Left forelimb (tissue), 1 donor: ENCODE measurements around the gene TSPAN18.

Experiments
- DNase-seq: peaks from one replicate; pipeline ENCODE4 v3.0.0-alpha.2; 2018; ENCODE audit warnings: low spot score

Gene TSPAN18

DNA sequence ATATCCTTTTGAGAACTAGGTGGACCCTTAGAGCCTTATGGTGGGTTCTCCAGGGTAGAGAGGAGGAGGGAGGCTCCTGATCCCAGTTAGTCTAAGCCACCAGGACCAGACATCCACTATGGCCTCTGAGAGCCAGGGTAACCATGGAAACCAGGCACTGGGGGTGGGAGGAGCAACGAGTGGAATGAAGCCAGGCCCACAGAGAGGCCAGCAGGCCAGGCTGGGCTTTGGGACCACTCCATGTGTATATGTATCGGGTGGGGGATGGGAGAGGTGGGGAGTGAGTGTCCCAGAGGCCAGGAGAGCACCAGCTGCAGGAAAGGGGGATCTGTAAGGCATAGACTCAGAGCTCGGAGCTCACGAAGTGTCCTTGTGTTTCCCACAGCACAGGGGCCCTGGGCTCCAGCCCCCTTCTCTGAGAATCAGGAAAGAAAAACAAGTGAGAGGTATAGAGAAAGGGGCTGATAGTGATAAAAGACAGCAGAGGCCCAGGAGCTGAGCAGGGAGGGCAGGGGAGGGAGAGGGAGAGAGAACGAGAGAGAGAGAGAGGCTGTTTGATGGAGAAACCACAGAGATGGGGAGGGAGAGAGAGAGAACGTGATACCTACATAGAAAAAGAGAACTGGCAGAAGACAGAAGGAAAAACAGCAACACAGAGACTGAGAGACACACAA is 15.5 kb upstream of the TSPAN18 start:
- no peak for DNase-seq

DNA sequence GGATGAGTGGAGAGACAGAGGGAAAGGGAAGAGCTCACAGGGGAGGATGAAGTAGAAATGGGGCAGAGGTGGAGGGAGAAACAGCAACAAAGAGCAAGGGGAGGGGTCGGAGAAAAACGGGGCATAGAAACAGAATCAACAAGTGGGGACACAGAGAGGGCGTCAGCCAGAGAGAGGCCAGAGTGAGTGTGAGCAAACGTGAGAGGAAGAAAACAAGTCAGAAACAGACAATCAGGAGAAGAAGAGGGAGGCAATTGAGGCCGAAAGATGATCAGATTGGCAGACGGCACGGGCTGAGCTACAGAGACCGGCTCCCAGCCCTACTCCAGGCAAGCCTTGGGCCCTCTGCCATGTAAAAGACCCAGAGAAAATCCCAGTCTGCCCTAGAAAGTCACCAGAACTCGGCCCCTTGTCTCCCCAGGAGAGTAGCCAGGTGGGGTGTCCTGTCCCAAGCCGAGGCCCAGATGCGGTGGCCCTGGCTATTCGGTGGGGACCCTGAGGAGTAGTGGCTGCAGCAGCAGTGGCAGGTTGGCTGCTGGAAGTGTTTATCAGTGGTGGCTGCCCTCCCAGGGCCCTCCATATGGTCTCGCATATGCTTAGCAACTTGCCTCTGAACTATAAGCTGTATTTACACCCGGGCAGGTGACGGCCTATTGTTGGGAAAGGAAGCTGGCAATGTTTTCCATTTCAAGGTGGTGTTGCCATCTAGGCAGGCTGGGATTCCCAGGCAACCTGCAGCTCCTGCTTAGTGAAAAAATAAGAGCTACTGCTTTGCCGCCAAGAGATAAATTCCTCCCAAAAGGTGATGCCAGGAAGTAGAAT is 14.8 kb upstream of the TSPAN18 start:
- no peak for DNase-seq

DNA sequence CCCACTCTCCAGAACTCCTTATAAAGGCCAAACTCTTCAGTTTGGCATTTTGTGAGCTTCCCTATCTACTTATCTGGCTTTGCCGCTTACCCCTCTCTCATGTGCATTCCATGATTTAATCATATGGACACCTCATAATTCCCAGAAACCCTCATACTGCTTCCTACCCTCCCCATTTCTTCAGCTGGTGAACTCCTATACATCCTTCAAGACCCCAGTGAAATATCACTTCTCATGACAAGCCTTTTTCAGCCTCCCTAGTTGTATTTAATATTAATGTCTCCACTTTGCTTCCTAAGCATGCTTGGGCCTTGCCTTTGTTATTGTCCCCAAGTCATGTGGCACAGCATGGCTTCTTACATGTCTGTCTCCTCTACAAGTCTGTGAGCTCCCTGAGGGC is 13.7 kb upstream of the TSPAN18 start:
- no peak for DNase-seq

DNA sequence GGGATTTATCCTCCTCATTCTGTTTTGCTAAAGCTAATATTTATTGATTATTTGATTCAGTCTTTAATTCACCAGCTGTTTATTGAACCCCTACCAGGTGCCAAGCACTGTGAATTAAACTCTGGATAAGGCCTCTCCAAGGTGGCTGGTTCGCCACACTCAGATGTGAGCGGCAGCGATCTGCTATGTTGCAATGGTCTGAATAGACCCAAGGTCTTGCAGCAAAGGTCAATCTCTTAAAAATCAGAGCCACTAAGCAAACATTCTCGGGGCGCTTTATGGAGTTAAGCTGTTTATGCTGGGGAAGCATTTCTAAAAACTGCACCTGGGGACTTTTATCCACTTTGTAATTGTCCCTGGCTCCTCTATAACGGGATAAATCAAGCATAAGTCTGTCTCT is 10.5 kb upstream of the TSPAN18 start:
- DNase-seq, result no peak

DNA sequence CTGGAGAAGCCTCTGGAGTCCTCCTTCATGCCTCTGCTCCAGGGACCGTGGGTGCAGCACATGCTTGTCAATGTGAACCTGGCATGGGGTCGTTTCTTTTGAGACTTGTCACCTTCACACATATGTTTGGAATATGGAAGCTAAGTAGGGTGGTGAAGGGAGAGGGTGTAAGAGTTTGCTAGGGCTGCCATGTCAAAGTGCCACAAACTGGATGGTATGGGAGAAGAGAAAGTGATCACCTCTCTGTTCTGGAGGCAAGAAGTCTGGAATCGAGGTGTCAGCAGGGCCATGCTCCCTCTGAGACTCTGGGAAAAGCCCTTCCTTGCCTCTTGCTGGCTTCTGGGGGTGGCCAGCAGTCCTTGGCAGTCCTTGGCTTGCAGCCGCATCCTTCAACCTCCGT is 8.7 kb upstream of the TSPAN18 start:
- no peak for DNase-seq

DNA sequence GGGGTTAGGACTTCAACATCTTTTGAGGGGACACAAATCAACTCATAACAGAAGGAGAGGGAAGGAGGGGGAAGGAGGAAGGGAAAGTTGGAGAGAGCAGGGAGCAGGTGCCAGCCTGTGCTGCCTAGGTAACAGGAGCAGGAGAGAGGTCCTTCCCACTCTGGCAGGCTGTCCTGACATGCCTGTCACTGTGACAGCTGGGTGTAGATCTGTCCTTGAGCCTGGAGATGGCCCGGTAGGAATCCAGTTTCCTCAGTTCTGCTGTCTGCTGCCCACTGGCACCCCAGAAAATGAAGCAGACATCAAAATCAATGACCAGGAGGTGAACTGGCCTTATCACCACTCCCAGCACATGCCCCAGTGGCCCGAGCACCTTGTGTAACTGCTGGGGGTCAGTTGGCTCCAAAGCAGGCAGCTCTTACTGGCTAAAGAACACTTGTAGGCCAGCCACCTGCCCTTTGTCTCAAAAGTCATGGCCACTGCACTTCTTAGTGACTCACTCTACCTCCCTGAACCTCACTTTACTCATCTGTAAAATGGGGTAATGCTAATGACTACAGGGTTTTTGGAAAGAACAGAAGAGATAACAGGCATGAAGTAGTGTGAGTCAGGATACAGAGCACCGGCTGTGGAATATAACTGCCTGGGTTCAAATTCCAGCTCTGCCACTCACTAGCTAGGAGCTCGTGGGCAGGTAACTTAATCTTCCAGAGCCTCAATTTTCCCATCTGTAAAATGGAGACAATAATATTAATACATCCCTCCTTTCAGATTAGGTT is 8.0 kb upstream of the TSPAN18 start:
- no peak for DNase-seq

DNA sequence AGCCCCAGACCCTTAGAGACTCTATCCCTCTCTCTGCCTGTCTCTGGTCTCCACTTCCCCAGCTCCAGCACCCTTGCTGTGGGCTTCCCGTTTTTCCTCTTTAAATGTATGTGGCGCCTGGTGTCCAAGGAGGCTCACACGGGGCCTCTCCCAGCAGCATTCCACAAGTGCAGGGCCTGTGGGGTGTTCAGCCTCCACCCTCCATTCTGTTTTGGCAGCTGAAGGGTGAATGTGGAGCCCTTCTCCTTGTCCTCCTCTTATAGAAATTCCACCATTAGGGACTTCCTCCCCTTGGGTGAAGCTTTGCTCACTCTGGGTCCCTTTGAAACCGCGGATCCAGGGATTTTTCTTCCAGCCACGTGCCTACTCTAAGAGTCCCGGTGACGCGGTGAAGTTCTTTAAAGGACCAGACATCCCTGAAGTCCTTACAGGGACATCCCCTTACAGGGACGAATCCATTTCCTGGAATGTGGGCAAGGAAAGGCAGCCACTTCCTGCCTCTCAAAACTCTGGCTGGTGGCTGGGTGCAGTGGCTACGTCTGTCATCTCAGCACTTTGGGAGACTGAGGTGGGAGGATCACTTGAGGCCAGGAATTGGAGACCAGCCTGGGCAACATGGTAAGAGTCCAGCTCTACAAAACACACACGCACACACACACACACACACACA is 1.6 kb upstream of the TSPAN18 start:
- DNase-seq, result no peak

DNA sequence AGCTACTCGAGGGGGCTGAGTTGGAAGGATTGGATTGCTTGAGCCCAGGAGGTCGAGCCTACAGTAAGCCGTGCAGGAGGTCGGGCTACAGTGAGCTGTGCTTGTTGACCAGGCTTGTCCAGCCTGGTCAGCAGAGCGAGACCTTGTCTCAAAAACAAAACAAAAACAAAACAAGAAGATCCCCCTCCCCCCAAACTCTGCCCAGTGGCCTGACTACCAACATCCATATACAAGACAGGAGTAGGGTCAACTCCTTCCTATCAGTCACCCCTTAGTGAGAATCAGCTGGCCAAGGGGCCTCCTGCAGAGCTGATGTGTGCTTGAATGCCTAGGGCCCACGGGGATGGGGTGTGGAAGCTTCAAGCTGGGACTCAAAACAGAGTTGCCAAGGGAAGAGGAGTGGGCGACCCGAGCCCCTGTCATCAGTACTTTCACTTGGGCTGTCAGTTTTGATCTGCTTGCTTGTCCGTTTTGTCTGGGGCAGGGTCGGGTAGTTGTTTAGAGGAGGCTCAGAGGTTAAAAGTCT is 942 bp upstream of the TSPAN18 start:
- DNase-seq, result no peak

DNA sequence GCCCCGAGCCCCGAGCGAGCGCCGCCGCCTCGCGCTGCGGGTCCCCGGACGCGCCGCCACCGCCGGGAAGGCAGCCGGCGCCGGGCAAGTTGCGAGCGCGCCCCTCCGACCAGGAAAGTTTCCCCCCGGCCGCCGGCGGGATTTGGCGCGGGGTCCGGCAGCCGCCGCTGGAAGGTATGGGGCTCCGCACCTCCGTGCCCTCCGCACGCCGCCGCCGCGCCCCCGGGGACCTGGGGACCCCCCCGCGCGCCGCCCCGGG is 281 bp downstream of the TSPAN18 start:
- DNase-seq, result no peak

DNA sequence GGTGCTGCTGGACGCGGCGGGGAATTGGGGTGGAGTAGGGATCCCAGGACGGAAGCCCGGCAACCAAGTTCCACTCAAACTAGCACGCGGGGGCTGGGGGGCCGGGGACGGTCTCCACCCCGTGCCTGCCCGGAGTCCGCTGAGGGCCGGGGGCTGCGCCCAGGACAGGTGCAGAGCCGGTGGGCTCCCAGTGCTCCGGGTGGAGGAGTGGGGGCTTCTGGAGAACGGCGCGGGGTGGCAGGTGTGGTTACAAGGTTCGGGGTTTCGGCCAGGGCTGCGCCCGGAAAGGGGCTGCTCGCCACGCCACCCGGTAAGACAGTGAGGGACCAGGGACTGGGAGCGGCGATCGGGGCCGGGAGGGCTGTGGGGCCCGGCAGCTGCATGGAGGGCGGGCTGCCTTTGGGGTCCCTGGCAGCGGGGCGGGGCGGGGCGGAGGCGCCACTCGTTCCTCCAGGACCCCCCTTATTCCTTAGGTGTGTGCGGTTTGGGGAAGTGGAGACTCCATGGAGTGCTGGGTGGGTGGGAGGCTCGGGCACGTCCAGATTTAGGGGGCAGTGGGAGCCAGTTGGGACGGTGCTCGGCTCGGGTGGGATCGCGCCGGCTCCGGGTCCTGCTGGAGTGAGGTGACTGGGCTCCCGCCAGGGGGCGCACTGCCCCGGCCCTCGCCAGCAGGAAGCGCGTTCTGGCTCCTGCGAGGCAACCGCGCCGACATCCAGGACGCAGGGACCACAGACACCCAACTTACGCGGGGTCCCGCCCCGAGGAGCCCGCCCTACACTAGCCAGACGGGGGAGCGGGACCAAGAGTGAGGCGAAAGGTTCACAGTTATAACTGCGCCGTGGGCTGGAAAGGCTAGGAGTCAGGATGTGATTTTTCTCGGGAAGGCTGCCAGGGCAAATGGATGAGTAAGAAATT is 868 bp downstream of the TSPAN18 start:
- DNase-seq, result peak; percentile 94

DNA sequence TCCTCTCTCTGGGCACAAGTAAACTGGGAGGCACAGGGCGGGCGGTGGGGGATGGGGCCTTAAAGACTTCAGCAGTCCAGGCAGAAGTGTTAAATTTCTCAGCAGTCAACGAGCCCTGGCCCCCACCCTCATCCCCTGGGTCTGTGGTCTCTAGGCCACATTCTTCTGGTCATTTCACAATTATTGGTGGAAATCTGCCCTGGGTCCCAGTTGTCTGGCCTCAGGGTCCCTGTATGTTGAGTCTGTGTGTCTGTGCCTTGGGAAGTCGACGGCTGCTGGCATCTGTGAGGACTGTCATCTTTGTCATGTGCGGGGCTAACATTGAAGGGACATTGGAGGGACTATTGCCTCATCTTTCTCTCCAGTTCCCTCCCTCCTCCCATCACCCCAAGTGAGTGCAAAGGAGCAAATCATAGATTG is 1.7 kb downstream of the TSPAN18 start:
- no peak for DNase-seq

DNA sequence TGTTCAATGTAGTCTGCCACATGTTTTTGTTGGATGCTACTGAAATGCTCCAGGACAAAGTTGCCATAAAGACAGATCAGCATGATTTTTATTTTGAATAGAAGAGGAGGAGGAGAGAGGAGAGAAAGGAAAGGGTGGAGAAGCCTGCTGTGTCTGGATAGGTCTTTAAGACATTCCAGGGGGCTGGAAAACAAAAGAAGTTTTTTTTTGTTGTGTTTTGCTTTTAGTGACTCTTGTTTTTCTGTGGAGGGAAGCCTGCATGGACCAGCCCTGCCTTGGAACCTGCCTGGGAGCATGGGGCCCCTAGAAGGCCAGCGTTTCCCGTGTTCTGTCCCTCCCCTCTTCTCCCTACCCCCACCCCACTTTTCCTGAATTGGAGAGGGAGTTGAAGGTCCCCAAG is 2.3 kb downstream of the TSPAN18 start:
- DNase-seq, result no peak

DNA sequence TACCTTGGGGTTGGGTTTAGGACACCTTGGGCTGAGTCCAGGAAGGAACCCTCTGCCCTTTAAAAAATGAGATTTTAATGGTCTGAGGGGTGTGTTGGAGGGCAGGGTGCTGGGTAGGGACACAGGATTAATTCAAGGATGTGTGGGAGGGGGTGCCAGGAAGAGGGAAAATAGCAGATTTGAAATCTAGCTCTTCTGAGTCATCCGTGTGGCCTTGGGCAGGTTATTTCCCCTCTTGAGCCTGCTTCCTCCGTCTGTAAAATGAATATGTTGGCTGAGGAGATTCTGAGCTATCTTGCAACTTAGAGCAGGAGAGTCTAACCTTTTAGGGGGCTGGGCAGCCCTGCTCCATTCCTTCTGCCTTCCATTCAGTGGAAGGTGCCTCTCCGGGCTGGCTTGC is 3.0 kb downstream of the TSPAN18 start:
- no peak for DNase-seq

DNA sequence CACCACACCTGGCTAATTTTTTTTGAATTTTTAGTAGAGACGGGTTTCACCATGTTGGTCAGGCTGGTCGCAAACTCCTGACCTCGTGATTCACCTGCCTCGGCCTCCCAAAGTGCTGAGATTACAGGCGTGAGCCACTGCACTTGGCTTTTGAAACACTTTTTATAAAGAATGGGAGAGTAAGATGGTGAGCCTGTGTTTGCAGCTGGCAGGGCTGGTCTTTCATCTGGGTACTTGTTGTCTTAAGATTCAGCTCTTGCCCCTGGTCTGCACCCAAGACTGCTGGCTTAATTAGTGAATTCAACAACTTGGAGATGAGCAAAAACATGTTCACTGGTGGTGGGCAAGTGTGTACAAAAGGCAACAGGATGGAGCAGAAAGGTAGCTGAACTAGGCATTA is 4.0 kb downstream of the TSPAN18 start:
- DNase-seq, result no peak

DNA sequence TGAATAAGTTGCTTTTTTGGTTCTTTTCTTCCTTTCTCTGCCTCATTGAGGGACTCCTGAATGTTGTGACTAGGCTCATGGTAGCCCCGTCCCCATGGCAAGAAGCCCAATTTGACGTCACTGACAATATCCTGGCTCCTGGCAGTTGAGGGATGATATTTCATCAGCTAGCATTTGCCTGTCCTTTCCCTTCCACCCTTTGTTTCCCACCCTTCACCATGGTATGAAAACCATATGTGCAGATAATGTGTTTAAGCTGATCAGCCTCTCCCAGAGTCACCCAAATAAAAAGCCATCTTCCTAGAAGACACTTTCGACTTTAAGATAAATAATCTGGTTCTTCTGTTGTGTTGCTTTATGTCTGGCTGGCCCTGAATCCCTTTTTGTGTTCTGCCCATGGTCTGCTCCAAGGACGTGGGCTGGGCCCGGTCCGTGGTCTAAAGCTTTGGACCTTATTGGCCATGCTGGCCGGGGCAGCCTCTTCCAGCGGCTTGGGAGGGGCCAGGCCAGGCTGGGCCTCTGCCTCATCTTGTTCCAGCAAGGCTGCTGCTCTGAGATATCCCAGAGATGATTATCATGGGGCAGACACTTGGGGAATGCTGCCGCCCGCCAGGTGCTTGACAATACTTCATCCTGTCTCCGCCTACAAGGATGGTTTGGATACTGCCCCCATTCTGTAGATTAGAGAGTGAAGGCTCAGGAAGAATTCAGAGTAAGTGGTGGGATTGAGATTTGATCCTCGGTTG is 5.1 kb downstream of the TSPAN18 start:
- DNase-seq, result no peak

DNA sequence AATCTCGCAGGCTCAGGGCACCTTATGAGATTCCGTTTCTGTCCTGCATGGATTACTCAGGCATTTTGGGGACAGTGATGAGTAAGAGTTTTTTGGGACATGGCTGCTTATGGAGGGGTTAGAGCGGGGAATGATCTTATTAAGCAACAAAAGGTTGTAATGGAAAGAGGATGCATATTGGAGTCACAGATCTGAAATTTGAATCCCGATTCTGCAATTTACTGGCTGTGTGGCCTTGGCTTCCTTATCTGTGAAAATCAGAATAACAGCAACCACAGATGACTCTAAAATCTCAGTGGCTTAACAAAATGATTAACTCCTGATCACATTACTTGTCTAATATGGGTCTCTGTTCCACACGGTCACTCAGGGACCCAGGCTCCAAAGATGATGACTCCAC is 5.8 kb downstream of the TSPAN18 start:
- DNase-seq, result no peak

DNA sequence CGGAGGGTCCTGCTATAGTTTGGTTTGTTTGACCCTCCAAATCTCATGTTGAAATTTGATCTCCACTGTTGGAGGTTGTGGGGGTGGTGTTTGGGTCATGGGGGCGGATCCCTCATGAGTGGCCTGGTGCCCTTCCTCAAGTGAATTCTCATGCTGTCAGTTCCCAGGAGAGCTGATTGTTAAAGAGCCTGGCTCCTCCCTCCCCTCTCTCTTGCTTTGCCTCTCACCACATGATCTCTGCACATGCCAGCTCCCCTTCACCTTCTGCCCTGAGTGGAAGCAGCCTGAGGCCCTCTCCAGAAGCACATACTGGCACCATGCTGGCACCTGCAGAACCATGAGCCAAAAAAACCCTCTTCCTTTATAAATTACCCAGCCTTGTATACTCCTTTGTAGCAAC is 7.1 kb downstream of the TSPAN18 start:
- DNase-seq, result no peak

DNA sequence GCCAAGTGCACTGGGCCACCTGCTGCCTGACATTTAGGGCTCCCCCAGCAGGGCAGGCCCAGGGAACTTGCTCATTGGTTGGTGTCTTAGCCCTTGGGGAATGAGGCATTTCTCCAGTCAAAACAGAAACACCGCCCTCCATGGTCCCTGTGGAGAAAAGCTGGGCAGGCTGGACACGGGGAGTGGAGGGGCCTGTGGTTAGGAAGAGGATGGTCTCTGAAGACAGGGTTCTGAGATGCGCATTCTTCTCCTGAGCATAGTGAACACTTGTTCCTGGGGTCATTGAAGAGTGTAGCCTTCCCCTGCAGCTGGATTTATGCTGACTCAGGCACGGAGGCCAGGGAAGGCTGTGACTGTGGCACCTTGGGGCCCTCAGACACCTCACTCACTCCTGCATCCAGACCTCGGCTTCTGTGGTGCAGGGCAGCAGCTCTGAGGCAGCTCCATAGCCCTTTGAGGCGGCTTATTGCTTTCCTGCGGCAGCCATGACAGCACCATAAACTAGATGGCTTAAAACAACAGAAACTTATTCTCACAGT is 8.2 kb downstream of the TSPAN18 start:
- no peak for DNase-seq

DNA sequence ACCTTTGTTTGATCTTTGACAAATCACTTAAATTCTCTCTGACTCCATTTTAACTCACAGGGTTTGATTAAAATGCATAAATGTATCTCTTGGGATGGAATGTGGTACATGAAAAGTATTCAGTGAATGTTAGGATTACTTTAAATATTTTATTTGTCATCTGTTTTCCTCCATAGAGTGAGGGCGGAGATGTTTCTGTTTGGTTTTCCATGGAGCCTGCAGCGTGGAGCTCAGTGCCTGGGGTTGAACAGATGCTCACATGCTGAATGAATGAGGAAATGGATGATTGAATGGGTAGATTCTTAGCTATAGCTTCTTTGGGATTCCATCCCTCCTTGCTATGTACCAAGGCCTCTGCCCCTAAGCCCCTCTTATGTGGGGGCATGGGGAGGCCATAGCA is 10.0 kb downstream of the TSPAN18 start:
- DNase-seq, result no peak
